SK-N-SH (cell line): ENCODE data around the gene OGFOD1. TPM values are rescaled to one million over a fixed set of nuclear protein-coding genes. Genes with fewer than 3 reads are reported as not detected.

Source experiments
- CTCF ChIA-PET: fragments of 300-600, 350-600 bp; formaldehyde crosslinking; extraction: SDS; loops from one replicate; lab custom pipeline; 2021; lab: Yijun Ruan, JAX
- POLR2A ChIA-PET: fragments of 350-600 bp; sonication (Branson Sonifier 250); formaldehyde crosslinking; extraction: SDS; loops from one replicate; lab custom pipeline; 2020; ENCODE audit warnings: antibody characterized with exemption, inconsistent platforms; lab: Yijun Ruan, JAX
- DNase-seq: peaks from one replicate; pipeline ENCODE4 v3.0.0; 2012
- H2AFZ ChIP-seq: fragments of 200-600 bp; sonication (generic); 2 replicates; pipeline ENCODE4 v1.8.1; 2016; ENCODE audit warnings: antibody characterized with exemption, mild to moderate bottlenecking, low read depth
- H3F3A ChIP-seq: fragments of 200-600 bp; sonication (generic); replicated peaks from 2 replicates; pipeline ENCODE3; 2016; ENCODE audit warnings: antibody characterized with exemption, mild to moderate bottlenecking; ENCODE audit not compliant: insufficient read depth
- H3K27ac ChIP-seq, 2 experiments: fragments of 200-500 bp in 1 of 2; fragments of 200-600 bp in 1 of 2; sonication (Bioruptor generic) in 1 of 2; sonication (generic), shearing (Covaris generic) in 1 of 2; 2 replicates each; pipeline versions ENCODE4 v1.5.1 to v1.6.1; 2014 to 2016; ENCODE audit warnings: low read depth in 2 of 2, inconsistent platforms in 1 of 2, low read length in 1 of 2, mild to moderate bottlenecking in 1 of 2, mixed read lengths in 1 of 2
- H3K27me3 ChIP-seq: fragments of 200-600 bp; sonication (generic), shearing (Covaris generic); 2 replicates; pipeline ENCODE4 v1.6.1; 2016; ENCODE audit warnings: mixed run types; ENCODE audit not compliant: insufficient read depth
- H3K36me3 ChIP-seq, 2 experiments: fragments of 200-500 bp in 1 of 2; fragments of 200-600 bp in 1 of 2; sonication (Bioruptor generic) in 1 of 2; sonication (generic) in 1 of 2; replicated peaks in 1 of 2; 2 replicates each; pipeline versions ENCODE3 to v1.5.1; 2014 to 2016; ENCODE audit warnings: low read length in 1 of 2, mild to moderate bottlenecking in 1 of 2; ENCODE audit not compliant: insufficient read depth in 2 of 2, control insufficient read depth in 1 of 2
- H3K4me1 ChIP-seq, 2 experiments: fragments of 200-500 bp in 1 of 2; fragments of 200-600 bp in 1 of 2; sonication (Bioruptor generic) in 1 of 2; sonication (generic), shearing (Covaris generic) in 1 of 2; 2 replicates each; pipeline versions ENCODE4 v1.5.1 to v1.6.1; 2014 to 2016; ENCODE audit warnings: low read depth in 1 of 2, low read length in 1 of 2, mixed run types in 1 of 2; ENCODE audit not compliant: insufficient read depth in 2 of 2, control insufficient read depth in 1 of 2
- H3K4me2 ChIP-seq: fragments of 200-600 bp; sonication (generic), shearing (Covaris generic); 2 replicates; pipeline ENCODE4 v1.6.1; 2017; ENCODE audit warnings: mixed run types
- H3K4me3 ChIP-seq, 2 experiments: fragments of 200-500 bp in 1 of 2; fragments of 200-600 bp in 1 of 2; sonication (Bioruptor generic) in 1 of 2; sonication (generic), shearing (Covaris generic) in 1 of 2; 2 replicates each; pipeline versions ENCODE4 v1.5.1 to v1.8.1; 2014 to 2016; ENCODE audit warnings: low read depth in 2 of 2, inconsistent platforms in 1 of 2, low read length in 1 of 2, mild to moderate bottlenecking in 1 of 2, mixed read lengths in 1 of 2, moderate library complexity in 1 of 2
- H3K79me2 ChIP-seq: fragments of 200-600 bp; sonication (generic); 2 replicates; pipeline ENCODE4 v1.8.1; 2017; ENCODE audit warnings: mild to moderate bottlenecking; ENCODE audit not compliant: insufficient read depth
- H3K9ac ChIP-seq: fragments of 200-600 bp; sonication (generic); 2 replicates; pipeline ENCODE4 v1.6.1; 2017; ENCODE audit warnings: mixed run types
- H3K9me2 ChIP-seq: fragments of 200-600 bp; sonication (generic); 2 replicates; pipeline ENCODE4 v1.6.1; 2017; ENCODE audit warnings: mixed run types
- H3K9me3 ChIP-seq: fragments of 200-600 bp; sonication (generic); 2 replicates; pipeline ENCODE4 v1.6.1; 2017; ENCODE audit warnings: mixed run types, mild to moderate bottlenecking, moderate library complexity
- H4K20me1 ChIP-seq: fragments of 200-600 bp; sonication (generic); 2 replicates; pipeline ENCODE4 v1.6.1; 2017; ENCODE audit warnings: mild to moderate bottlenecking, mixed run types; ENCODE audit not compliant: insufficient read depth
- CHD2 ChIP-seq: fragments of 150-350 bp; IDR thresholded peaks from 2 replicates; pipeline ENCODE4 v1.6.1; 2018; ENCODE audit warnings: low read length; ENCODE audit not compliant: partially characterized antibody
- EP300 ChIP-seq, 2 experiments: IDR thresholded peaks; 2 replicates each; pipeline versions ENCODE4 v1.4.0 to v1.6.1; 2012; ENCODE audit warnings: borderline replicate concordance in 1 of 2, low read depth in 1 of 2, low read length in 1 of 2
- FOXJ3 ChIP-seq: sonication (generic); formaldehyde crosslinking; IDR thresholded peaks from 2 replicates; pipeline ENCODE4 v1.5.1; 2020; ENCODE audit warnings: mild to moderate bottlenecking, missing genetic modification reagents
- FOXM1 ChIP-seq: IDR thresholded peaks from 2 replicates; pipeline ENCODE4 v1.4.0; 2012; ENCODE audit warnings: low read depth, mild to moderate bottlenecking
- GATA2 ChIP-seq: sonication (generic); formaldehyde crosslinking; IDR thresholded peaks from 2 replicates; pipeline ENCODE4 v1.5.0; 2020; ENCODE audit warnings: mild to moderate bottlenecking, missing genetic modification reagents
- MEF2A ChIP-seq: IDR thresholded peaks from 2 replicates; pipeline ENCODE4 v1.4.0; 2012; ENCODE audit warnings: low read depth, borderline replicate concordance
- NRF1 ChIP-seq: IDR thresholded peaks from 2 replicates; pipeline ENCODE4 v1.6.1; 2012; ENCODE audit warnings: low read depth, mild to moderate bottlenecking, low read length
- POLR2AphosphoS5 ChIP-seq: IDR thresholded peaks from 2 replicates; pipeline ENCODE4 v1.6.1; 2012; ENCODE audit warnings: low read depth, low read length
- RCOR1 ChIP-seq: fragments of 150-350 bp; IDR thresholded peaks from 2 replicates; pipeline ENCODE4 v1.6.1; 2017; ENCODE audit warnings: antibody characterized with exemption, low read length
- RFX5 ChIP-seq: IDR thresholded peaks from 2 replicates; pipeline ENCODE4 v1.6.1; 2012; ENCODE audit warnings: mild to moderate bottlenecking, improper control_type of control experiment, low read length
- RXRA ChIP-seq: IDR thresholded peaks from 2 replicates; pipeline ENCODE4 v1.4.0; 2012; ENCODE audit warnings: low read depth, mild to moderate bottlenecking, borderline replicate concordance
- SIN3A ChIP-seq: IDR thresholded peaks from 2 replicates; pipeline ENCODE4 v1.6.1; 2012; ENCODE audit warnings: low read depth, mild to moderate bottlenecking, low read length, moderate library complexity, borderline replicate concordance
- TCF12 ChIP-seq: IDR thresholded peaks from 2 replicates; pipeline ENCODE4 v1.4.0; 2012
- TEAD4 ChIP-seq: IDR thresholded peaks from 2 replicates; pipeline ENCODE4 v1.4.0; 2012; ENCODE audit warnings: mild to moderate bottlenecking, borderline replicate concordance; ENCODE audit not compliant: insufficient read depth
- WGBS: methylation state at CpG from one replicate; pipeline ENCODE4 v1.1.6; 2017; ENCODE audit warnings: low lambda C conversion rate; 5-methylcytosine and 5-hydroxymethylcytosine counted together
- polyA plus RNA-seq, 3 experiments: library from polyadenylated mRNA; depleted of rRNA; stranded (reverse); fragments of >200 nt; gene quantifications; 2 replicates each; pipeline ENCODE4 v1.2.3, GENCODE V29; 2012
- TF ChIP-seq, protein P1 (sequence below): fragments of 150-350 bp; IDR thresholded peaks from 2 replicates; pipeline ENCODE4 v1.6.1; 2017; ENCODE audit warnings: antibody characterized with exemption, low read length, low read depth, borderline replicate concordance
- TF ChIP-seq, protein P2 (sequence below): IDR thresholded peaks from 2 replicates; pipeline ENCODE4 v1.4.0; 2012; ENCODE audit warnings: low read depth, borderline replicate concordance
- TF ChIP-seq, protein P3 (sequence below): IDR thresholded peaks from 2 replicates; pipeline ENCODE4 v1.4.0; 2012; ENCODE audit warnings: low read depth, borderline replicate concordance
- TF ChIP-seq, protein P4 (sequence below): IDR thresholded peaks from 2 replicates; pipeline ENCODE4 v1.4.0; 2012; ENCODE audit warnings: low read depth

Gene OGFOD1
- polyA plus RNA-seq, 1 of the 3 experiments (the other 2 are of a cell fraction): 35.6 TPM

DNA sequence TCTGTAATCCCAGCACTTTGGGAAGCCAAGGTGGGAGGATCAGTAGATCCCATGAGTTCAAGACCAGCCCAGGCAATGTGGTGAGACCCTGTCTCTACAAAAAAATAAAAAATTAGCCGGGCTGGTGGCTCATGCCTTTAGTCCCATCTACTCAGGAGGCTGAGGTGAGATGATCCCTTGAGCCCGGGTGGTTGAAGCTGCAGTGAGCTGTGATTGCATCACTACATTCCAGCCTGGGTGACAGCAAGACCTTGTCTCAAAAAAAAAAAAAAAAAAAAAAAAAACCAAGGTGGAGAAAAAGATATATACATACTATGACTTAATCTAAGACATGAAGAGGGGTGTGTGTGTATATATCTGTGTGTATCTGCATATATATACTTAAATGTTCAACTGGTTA lies 41.8 kb downstream of the OGFOD1 start:
- Histone ChIP-seq H3K79me2 (no peaks in the 10 kb centered on the region; the same call in 1 of the 2 replicates), H3K9me2 (no peaks in the 10 kb centered on the region), H3K4me1 (no peaks in the 10 kb centered on the region), H3K9ac (no peak overlapping the region), H3K27ac (no peak overlapping the region), H2AFZ (no peak overlapping the region), H4K20me1 (no peaks in the 10 kb centered on the region), H3F3A (peaks cover 3% of the 10 kb centered on the region), H3K9me3 (no peaks in the 10 kb centered on the region), H3K27me3 (no peaks in the 10 kb centered on the region), H3K4me3 (no peak overlapping the region), H3K4me2 (no peak overlapping the region), H3K36me3 (peaks cover 38 to 71% of the 10 kb centered on the region in 2 experiments)
- no peak for TF ChIP-seq RFX5
- no peak for TF ChIP-seq TEAD4
- no peak for TF ChIP-seq RCOR1
- TF ChIP-seq, protein P1, sequence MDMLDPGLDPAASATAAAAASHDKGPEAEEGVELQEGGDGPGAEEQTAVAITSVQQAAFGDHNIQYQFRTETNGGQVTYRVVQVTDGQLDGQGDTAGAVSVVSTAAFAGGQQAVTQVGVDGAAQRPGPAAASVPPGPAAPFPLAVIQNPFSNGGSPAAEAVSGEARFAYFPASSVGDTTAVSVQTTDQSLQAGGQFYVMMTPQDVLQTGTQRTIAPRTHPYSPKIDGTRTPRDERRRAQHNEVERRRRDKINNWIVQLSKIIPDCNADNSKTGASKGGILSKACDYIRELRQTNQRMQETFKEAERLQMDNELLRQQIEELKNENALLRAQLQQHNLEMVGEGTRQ: no peak
- TF ChIP-seq GATA2 (CRISPR knock-in tag): no peak
- TF ChIP-seq, protein P2, sequence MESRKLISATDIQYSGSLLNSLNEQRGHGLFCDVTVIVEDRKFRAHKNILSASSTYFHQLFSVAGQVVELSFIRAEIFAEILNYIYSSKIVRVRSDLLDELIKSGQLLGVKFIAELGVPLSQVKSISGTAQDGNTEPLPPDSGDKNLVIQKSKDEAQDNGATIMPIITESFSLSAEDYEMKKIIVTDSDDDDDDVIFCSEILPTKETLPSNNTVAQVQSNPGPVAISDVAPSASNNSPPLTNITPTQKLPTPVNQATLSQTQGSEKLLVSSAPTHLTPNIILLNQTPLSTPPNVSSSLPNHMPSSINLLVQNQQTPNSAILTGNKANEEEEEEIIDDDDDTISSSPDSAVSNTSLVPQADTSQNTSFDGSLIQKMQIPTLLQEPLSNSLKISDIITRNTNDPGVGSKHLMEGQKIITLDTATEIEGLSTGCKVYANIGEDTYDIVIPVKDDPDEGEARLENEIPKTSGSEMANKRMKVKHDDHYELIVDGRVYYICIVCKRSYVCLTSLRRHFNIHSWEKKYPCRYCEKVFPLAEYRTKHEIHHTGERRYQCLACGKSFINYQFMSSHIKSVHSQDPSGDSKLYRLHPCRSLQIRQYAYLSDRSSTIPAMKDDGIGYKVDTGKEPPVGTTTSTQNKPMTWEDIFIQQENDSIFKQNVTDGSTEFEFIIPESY: no peak
- TF ChIP-seq NRF1: no peak
- whole genome bisulfite sequencing: 90% methylated on average over 2 of the region's 2 CpGs
- ChIA-PET CTCF (no interaction called here), POLR2A (no interaction called here)
- DNase-seq: no peak

DNA sequence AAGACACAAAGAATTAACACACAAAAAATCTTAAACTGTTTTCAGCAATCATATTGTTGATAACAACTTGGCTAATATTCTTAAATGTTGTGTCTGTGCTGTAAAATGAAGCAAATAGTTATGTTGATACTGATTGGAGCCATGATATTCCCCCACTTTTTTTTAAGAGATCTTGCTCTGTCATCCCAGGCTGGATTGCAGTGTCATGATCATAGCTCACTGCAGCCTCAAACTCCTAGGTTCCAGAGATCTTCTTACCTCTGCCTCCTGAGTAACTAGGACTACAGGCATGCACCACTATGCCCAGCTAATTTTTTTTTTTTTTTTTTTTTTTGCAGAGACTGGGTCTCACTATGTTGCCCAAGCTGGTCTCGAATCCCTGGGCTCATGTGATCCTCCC lies 42.5 kb downstream of the OGFOD1 start:
- TF ChIP-seq EP300 (IDR thresholded peaks at IDR 0.05; ENCODE audit: borderline replicate concordance in 1 of 2, low read depth in 1 of 2, low read length in 1 of 2): no peak
- TF ChIP-seq CHD2: no peak
- no peak for TF ChIP-seq FOXM1
- no peak for TF ChIP-seq RCOR1
- no peak for TF ChIP-seq FOXJ3 (CRISPR knock-in tag)
- no peak for TF ChIP-seq TEAD4
- TF ChIP-seq, protein P1: no peak
- TF ChIP-seq POLR2AphosphoS5: no peak
- no peak for TF ChIP-seq RXRA
- TF ChIP-seq, protein P2: no peak
- no peak for TF ChIP-seq MEF2A
- TF ChIP-seq, protein P3, sequence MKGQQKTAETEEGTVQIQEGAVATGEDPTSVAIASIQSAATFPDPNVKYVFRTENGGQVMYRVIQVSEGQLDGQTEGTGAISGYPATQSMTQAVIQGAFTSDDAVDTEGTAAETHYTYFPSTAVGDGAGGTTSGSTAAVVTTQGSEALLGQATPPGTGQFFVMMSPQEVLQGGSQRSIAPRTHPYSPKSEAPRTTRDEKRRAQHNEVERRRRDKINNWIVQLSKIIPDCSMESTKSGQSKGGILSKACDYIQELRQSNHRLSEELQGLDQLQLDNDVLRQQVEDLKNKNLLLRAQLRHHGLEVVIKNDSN: no peak
- TF ChIP-seq, protein P4, sequence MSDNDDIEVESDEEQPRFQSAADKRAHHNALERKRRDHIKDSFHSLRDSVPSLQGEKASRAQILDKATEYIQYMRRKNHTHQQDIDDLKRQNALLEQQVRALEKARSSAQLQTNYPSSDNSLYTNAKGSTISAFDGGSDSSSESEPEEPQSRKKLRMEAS: no peak
- TF ChIP-seq SIN3A: no peak
- TF ChIP-seq TCF12: no peak
- TF ChIP-seq GATA2 (CRISPR knock-in tag): no peak
- 100% methylated on average over 1 of the region's 1 CpG for WGBS
- H3F3A ChIP-seq: peaks cover 3% of the 10 kb centered on the region
- H3K27ac ChIP-seq: no peak overlapping the region
- no peaks in the 10 kb centered on the region; the same call in 1 of the 2 replicates for H3K79me2 ChIP-seq
- no peaks in the 10 kb centered on the region for H3K27me3 ChIP-seq
- H3K4me2 ChIP-seq: no peak overlapping the region
- no peaks in the 10 kb centered on the region for H3K4me1 ChIP-seq
- no peak for DNase-seq
- no peak overlapping the region for H2AFZ ChIP-seq
- H3K9ac ChIP-seq: no peak overlapping the region
- ChIA-PET POLR2A (interaction anchor here (0.6 kb wide), 1 partner anchor 18 kb away, joined by 4 read pairs; no protein-coding TSS in a partner anchor), CTCF (interaction anchor here (1.1 kb wide), 1 partner anchor 9 kb away, joined by 3 read pairs; no protein-coding TSS in a partner anchor)
- H3K4me3 ChIP-seq: no peak overlapping the region
- peaks cover 45 to 76% of the 10 kb centered on the region in 2 experiments for H3K36me3 ChIP-seq
- no peaks in the 10 kb centered on the region for H3K9me3 ChIP-seq
- H4K20me1 ChIP-seq: no peaks in the 10 kb centered on the region
- no peaks in the 10 kb centered on the region for H3K9me2 ChIP-seq
